SHP77 treated with DMSO at 0.1 percent for 48 hours (cell line): Measurements from ENCODE around the gene HOXA7.

Experiments used
- DNase-seq: peaks from one replicate; lab custom pipeline; 2025; lab: John Stamatoyannopoulos, UW

HOXA7 gene

DNA sequence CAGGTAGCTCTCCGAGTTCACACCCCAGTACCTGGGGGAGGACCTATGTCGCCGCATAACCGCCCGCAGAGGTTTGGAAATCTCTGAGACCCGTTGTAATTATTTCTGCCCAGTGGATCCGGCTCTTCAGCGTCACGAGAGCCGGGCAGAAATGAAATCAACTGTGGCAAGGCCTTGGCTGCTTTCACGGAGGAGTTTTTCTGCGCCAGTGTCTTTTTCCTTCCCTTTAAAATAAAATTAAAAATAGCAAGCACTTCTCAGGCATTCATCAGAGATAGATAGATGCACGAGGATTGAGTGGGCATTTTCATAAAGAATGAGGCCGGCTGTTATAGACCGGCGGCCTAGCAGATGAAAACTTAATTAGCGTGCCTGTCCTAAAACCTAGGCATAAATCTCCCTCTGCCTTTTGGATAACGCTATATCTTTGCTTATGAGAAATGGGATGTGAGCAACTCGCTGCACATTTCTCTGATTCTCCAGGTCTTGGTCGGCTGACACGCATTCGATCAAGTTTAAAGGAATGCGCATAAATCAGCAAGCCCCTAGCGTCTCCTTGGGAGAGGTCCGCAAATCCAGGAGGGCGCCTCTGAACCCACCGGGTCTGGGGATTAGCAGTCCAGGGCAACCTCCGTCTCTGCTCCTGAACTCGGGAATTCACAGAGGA lies 37.0 kb upstream of the HOXA7 start:
- DNase-seq, result no peak

- no peak for DNase-seq
These were observed 36.3 kb upstream of the HOXA7 start for GRCh38 chr7:27192546-27193334.

GRCh38 chr7:27191833-27192545 lies 35.5 kb upstream of the HOXA7 start:
- no peak for DNase-seq

DNA sequence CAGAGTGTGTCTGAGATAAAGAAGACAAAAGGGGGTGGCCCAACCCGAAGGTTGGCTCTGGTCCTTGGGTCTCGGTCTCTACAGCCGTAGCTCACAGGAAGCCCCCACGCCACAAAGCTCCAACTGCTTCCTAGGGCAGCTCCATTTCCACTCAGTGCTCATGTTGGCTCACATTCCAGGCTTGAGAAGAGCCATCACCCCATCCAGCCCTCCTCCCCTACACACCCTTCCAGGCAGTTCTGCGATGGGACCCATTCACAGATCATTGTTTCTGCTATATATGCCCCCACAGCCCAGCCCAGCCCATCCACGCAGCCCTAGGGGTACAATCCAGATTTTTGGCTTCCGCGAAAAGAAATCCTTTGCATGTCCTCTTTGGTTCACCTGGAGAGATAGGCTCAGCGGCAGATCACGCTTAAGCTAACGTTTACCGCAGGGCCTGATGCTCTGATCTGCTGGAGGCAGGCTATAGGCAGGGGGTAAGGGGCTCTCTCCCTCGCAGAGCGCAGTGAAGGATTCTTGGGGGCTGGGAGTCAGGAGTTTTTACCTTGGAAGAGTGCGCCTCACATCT lies 34.8 kb upstream of the HOXA7 start:
- no peak for DNase-seq

DNA sequence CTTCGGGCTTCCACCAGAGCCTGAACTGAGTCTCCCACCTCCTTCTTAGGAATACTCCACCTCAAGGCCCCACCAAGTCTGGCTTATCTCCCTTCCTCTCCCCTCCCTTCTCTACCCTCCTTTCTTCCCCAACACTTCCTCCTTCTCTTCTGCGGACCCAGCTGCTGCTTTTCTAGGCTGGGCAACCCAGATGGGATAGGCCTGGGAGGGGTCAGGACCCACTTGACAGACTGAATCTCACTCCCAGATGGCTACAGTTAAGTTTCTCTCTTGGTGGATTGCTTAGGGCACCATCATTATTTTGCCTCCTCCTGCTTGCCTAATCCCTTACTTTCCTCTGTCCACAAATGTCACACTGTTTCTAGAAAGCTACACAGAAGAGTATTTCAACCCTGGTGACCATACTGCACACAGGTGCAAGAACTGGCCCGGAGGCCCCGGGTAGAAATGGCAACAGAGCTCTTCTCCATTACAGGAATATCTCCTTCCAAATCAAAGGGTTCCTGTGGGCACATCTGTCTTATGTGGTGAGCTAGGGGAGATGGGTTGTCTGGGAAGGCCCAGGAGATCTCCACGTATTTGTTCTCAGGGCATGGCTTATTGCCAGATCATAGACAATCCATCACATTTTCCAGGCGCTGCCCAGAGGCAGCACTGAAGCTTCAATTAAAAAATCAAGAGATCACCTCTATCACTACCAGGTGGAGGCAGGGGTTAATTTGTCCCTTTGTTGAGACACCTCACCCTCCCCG lies 33.7 kb upstream of the HOXA7 start:
- DNase-seq, result no peak

- DNase-seq, result no peak
These were observed 33.0 kb upstream of the HOXA7 start for GRCh38 chr7:27189295-27189996.

DNA sequence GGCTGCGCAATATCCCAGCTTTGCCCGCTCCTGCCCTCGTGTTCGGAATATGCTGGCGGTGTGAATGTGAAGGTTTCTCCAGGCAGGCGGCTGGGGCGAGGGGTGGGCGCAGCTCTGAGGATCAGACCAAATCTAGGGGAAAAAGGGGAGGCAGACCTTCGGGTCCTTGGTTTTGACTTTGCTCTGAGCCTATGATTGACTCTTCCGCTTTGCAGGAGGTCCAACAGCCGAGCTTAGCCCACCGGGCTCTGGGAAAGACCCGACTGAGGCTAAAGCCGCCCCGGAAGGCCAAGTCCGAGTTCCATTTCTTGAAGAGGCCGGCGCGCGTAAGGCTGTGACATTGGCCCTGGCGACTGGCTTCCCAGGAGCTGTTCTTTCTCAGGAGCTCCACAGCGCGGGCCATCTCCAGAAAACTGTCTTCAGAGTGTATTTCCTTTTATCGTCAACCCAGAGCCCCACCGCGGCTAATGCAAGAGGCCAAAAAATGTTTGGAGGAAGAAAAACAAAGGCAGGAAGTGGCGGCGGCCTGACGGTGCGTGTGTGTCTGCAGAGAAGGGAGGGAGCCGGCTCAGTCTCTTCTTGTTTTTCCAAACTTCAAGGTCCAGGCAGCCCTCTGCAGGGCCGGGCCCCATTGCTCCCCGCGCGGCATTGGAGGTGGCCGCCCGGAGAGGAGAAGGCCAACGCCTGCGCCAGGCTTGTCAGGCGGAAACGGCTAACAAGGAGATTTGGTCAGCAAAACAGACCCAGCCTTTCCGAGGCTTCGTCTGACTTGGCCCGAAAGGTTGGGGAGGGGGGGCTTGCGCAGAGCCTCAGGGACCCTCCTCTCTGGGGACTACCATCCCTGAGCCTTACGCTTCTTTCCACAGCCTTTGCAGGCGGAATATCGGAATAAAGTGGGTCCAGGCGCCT lies 32.2 kb upstream of the HOXA7 start:
- DNase-seq, result no peak

DNA sequence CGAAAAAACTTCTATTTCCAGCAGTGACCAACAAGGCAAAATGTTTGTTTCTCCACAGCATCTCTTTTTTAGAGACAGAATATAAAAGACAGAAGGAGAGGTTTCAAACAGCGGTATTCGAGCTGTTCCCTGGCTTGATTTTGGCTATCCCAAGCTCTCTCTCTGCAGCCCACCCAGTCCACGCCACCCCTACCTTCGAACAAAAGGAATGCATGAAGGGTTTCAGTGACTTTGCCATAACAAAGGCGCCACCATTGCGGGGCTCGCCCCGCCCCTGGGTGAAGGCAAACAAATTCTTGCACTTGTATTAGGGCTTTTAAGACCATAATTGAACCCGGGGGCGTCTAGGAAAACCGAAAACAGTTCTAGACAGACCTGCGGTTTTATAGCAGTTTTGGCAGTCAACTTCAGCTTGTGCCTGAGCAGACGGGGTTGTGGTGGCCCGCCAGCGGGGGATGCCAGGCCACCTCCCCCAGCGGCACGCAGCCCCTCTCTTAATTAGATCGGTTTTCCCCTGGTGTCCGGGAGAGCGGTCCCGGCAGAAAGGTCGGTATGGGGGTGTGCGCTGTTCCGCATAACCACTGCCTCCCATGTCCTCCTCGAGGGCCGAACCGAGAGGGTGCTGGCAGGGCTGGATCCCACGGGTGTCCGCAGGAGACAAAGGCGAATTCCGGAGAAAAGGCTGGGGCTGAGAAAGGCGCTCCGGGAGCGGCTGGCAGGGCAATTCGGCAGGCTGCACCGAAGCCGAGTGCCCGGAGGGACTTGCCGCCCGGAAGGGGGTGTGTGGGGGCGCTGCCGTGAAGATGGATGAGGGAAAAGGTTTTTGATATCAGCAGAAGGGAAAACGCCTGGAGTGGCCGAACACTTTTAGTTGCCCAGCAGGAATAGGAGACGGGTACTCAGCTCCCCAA lies 31.3 kb upstream of the HOXA7 start:
- DNase-seq, result no peak

GRCh38 chr7:27186668-27187474 lies 30.4 kb upstream of the HOXA7 start:
- DNase-seq, result no peak

DNA sequence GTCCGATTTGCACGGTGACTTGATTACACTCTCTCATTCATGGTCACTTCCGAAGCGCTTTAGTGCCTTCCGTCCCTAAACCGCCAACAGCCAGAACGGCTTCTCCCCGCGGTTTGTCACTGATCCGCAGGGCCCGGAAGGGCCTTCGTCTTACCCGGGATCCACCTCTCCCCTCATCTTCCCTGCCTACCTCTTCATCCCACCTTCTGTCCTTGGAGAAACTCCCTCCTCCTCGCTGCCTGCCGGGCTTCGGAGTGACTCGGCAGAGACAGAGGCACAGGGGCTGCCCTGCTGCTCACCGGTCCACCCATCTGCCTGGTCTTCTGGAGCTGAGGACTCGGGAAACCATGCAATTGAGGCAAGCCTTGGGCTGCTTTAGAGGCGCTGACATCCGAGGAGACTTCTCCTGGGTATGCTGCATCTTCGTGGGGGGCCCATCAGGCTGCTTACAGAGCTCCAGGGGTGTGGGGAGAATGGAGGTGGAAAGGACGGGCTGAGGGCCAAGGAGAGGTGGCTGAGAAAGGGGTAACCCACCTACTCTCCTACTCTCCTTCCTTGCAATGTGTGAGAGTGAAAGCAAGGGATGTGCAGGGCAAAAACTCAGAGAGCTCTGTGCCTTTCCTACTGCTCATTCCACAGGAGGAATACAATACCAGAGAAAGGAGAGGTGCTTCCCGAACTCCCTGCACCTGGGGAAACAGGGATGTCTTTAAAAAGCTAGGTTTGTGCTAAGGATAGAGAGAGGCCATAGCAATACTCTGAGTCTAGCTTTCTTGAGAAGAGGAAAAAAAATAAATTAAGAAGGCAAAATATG lies 29.6 kb upstream of the HOXA7 start:
- DNase-seq, result no peak

GRCh38 chr7:27185013-27185853 lies 28.8 kb upstream of the HOXA7 start, which contains the start of gene HOXA11:
Gene HOXA11 (minus strand): TSS chr7:27185232. CDS start chr7:27185144, 88 bp downstream.
- no peak for DNase-seq

- no peak for DNase-seq
These were observed 28.0 kb upstream of the HOXA7 start for GRCh38 chr7:27184337-27185012.

DNA sequence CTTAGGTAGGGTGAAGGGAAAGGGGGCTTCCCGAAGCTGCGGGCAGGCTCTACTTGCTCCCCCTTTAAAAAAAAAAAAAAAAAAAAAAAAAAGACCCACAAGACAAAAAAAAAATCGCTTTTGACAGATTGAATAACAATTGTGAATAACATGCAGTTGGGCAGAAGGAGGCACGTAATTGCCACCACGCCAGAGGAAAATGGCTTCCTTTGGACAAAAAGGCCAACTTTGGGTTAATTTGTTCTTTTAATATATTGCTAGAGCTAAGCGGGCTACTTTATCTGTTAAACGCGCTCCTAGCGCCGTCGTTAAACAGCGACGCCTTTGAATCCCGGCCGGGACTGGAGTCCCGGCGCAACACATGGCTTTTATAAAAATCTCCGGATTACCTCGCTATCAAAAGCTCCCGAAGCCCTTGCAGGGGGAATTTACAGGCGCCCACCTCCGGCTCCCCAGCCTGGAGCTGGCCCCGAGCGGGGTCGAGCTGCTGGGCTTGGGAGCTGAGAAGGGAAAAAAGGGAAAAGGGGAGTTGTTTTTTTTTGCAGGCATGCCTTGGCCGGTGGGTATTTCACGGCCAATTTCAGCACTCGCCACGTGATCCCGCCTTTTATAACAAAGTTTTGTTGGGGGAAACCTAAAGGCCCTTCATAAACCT lies 27.3 kb upstream of the HOXA7 start:
- no peak for DNase-seq

GRCh38 chr7:27182861-27183681 lies 26.6 kb upstream of the HOXA7 start:
- DNase-seq, result no peak
